A549 (cell line): Measurements from ENCODE around the gene CHIT1.

Source experiments
- CEBPB ChIP-seq, 2 experiments: fragments of >200 bp in 1 of 2; sonication (Bioruptor Twin) in 1 of 2; formaldehyde crosslinking in 1 of 2; IDR thresholded peaks; 2 replicates each; pipeline ENCODE4 v1.6.1; 2012 to 2016
- CHD4 ChIP-seq: fragments of 200-600 bp; sonication (generic); IDR thresholded peaks from 2 replicates; pipeline ENCODE4 v1.6.1; 2016; ENCODE audit warnings: antibody characterized with exemption, mild to moderate bottlenecking, borderline replicate concordance
- CTCF ChIP-seq: fragments of >200 bp; sonication (Bioruptor Twin); formaldehyde crosslinking; IDR thresholded peaks from 3 replicates; pipeline ENCODE4 v1.5.1; 2016
- MAFK ChIP-seq: fragments of 450-650 bp; IDR thresholded peaks from 2 replicates; pipeline ENCODE4 v1.6.1; 2014; ENCODE audit not compliant: partially characterized antibody
- MYC ChIP-seq: IDR thresholded peaks from 2 replicates; pipeline ENCODE4 v1.6.1; 2012; ENCODE audit warnings: mild to moderate bottlenecking, inconsistent platforms, low read length, improper control_type of control experiment, borderline replicate concordance
- PBX3 ChIP-seq: IDR thresholded peaks from 2 replicates; pipeline ENCODE4 v1.6.1; 2012
- PHF8 ChIP-seq: fragments of 200-600 bp; sonication (generic); IDR thresholded peaks from 2 replicates; pipeline ENCODE4 v1.6.1; 2016; ENCODE audit warnings: low read depth, mild to moderate bottlenecking, antibody characterized with exemption, moderate library complexity, borderline replicate concordance
- POLR2A ChIP-seq: IDR thresholded peaks from 2 replicates; pipeline ENCODE4 v1.6.1; 2012; ENCODE audit warnings: mild to moderate bottlenecking, low read length
- POLR2AphosphoS2 ChIP-seq: conservative IDR thresholded peaks from 2 replicates; pipeline ENCODE4 v1.6.1; 2012; ENCODE audit warnings: low read length, improper control_type of control experiment, inconsistent platforms
- RAD21 ChIP-seq, 2 experiments: fragments of >200 bp in 1 of 2; sonication (Bioruptor Twin) in 1 of 2; formaldehyde crosslinking in 1 of 2; IDR thresholded peaks in 1 of 2; conservative IDR thresholded peaks in 1 of 2; 2 replicates in 1 of 2; 3 replicates in 1 of 2; pipeline ENCODE4 v1.6.1; 2012 to 2018; ENCODE audit warnings: inconsistent platforms in 1 of 2
- REST ChIP-seq: fragments of 200-600 bp; sonication (generic); IDR thresholded peaks from 2 replicates; pipeline ENCODE4 v1.6.1; 2016; ENCODE audit warnings: antibody characterized with exemption, mild to moderate bottlenecking, moderate library complexity
- USF2 ChIP-seq: fragments of 450-650 bp; IDR thresholded peaks from 2 replicates; pipeline ENCODE4 v1.6.1; 2014; ENCODE audit warnings: antibody characterized with exemption

GRCh38 chr1:203276916-203277545 lies 47.6 kb upstream of the CHIT1 start:
- TF ChIP-seq POLR2A (no peak), CTCF (no peak), PHF8 (no peak), RAD21 (conservative IDR thresholded peaks at IDR 0.05 in 1 of 2, IDR thresholded peaks at IDR 0.05 in 1 of 2) (no peak), REST (no peak), POLR2AphosphoS2 (no peak), USF2 (no peak), CEBPB (IDR thresholded peaks at IDR 0.05) (no peak), PBX3 (no peak), MYC (no peak), CHD4 (no peak), MAFK (no peak)
